Karpas-422 (cell line): ENCODE data around the gene KMT2C. TPM values are rescaled to one million over a fixed set of nuclear protein-coding genes. Genes with fewer than 3 reads are reported as not detected.
A peak's percentile ranks its signal among the peaks of the same experiment; 100 is the strongest.
"Not testable (repeated sequence)": the region's sequence is repeated elsewhere in the genome, so short reads cannot be mapped to it uniquely, and the experiment has no call there.

Experiments used
- DNase-seq: peaks from one replicate; pipeline ENCODE4 v3.0.0-alpha.2; 2015
- H2AFZ ChIP-seq: fragments of 200-600 bp; sonication (generic); 2 replicates; pipeline ENCODE4 v1.6.1; 2014; ENCODE audit warnings: antibody characterized with exemption, low read length, mixed read lengths
- H3K27ac ChIP-seq: fragments of 200-600 bp; sonication (generic); 2 replicates; pipeline ENCODE4 v1.5.1; 2014; ENCODE audit warnings: mild to moderate bottlenecking, low read length, moderate library complexity
- H3K27me3 ChIP-seq: fragments of 200-600 bp; sonication (generic); 2 replicates; pipeline ENCODE4 v1.6.1; 2014; ENCODE audit warnings: low read length, mixed read lengths
- H3K36me3 ChIP-seq: fragments of 200-600 bp; sonication (generic); 2 replicates; pipeline ENCODE4 v1.6.1; 2014; ENCODE audit warnings: low read length, mixed read lengths; ENCODE audit not compliant: insufficient read depth
- H3K4me1 ChIP-seq: fragments of 200-600 bp; sonication (generic); 2 replicates; pipeline ENCODE4 v1.6.1; 2014; ENCODE audit warnings: mild to moderate bottlenecking, low read length, mixed read lengths
- H3K4me2 ChIP-seq: fragments of 200-600 bp; sonication (generic); 2 replicates; pipeline ENCODE4 v1.6.1; 2014; ENCODE audit warnings: low read length, low read depth, mild to moderate bottlenecking; ENCODE audit not compliant: poor library complexity, severe bottlenecking
- H3K4me3 ChIP-seq: fragments of 200-600 bp; sonication (generic); 2 replicates; pipeline ENCODE4 v1.5.1; 2014; ENCODE audit warnings: mild to moderate bottlenecking, antibody characterized with exemption, low read length, mixed read lengths
- H3K79me2 ChIP-seq: fragments of 200-600 bp; sonication (generic); 2 replicates; pipeline ENCODE4 v1.6.1; 2014; ENCODE audit warnings: mild to moderate bottlenecking, low read length, mixed read lengths
- H3K9ac ChIP-seq: fragments of 200-600 bp; sonication (generic); 2 replicates; pipeline ENCODE4 v1.6.0; 2014; ENCODE audit warnings: low read length
- H3K9me2 ChIP-seq: fragments of 200-600 bp; sonication (generic), shearing (Covaris generic); replicated peaks from 2 replicates; pipeline ENCODE4 v1.6.0; 2014; ENCODE audit warnings: mild to moderate bottlenecking, low read length, moderate library complexity; ENCODE audit not compliant: insufficient read depth
- H3K9me3 ChIP-seq: fragments of 300-700, 200-600 bp; sonication (generic); 2 replicates; pipeline ENCODE4 v1.6.1; 2014; ENCODE audit warnings: low read length, mixed read lengths
- H4K20me1 ChIP-seq: fragments of 200-600 bp; sonication (generic); 2 replicates; pipeline ENCODE4 v1.6.1; 2014; ENCODE audit warnings: mild to moderate bottlenecking, antibody characterized with exemption, low read length, low read depth; ENCODE audit not compliant: insufficient read depth
- total RNA-seq: library from RNA; depleted of rRNA; stranded (reverse); fragments of >200 nt; shearing (Covaris generic); gene quantifications from 2 replicates; pipeline ENCODE4 v1.2.3, GENCODE V29; 2014; ENCODE audit warnings: low replicate concordance

The KMT2C gene
- total RNA-seq, 1 experiment from 2014 or later = 70.7 TPM

DNA sequence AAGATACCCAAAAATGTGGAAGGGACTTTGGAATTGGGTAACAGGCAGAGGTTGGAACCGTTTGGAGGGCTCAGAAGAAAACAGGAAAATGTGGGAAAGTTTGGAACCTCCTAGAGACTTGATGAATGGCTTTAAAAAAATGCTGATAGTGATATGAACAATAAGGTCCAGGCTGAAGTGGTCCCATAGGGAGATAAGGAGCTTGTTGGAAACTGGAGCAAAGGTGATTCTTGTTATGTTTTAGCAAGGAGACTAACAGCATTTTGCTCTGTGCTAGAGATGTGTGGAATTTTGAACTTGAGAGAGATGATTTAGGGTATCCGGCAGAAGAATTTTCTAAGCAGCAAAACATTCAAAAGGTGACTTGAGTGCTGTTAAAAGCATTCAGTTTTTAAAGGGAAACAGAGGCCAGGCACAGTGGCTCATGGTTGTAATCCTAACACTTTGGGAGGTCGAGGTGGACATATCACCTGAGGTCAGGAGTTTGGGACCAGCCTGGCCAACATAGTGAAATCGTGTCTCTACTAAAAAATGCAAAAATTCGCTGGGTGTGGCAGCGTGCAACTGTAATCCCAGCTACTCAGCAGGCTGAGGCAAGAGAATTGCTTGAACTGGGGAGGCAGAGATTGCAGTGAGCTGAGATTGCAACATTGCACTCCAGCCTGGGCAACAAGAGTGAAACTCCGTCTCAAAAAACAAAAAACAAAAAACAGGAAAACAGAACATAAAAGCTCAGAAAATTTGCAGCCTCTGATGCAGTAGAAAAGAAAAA, 34.6 kb upstream of the KMT2C start:
- not testable (repeated sequence) for H3K4me1 ChIP-seq, H3K79me2 ChIP-seq, H4K20me1 ChIP-seq, H3K9me2 ChIP-seq, H3K27ac ChIP-seq, H2AFZ ChIP-seq, H3K4me3 ChIP-seq, H3K36me3 ChIP-seq, H3K4me2 ChIP-seq, H3K27me3 ChIP-seq, H3K9me3 ChIP-seq, H3K9ac ChIP-seq
- DNase-seq = peak; percentile 19

DNA sequence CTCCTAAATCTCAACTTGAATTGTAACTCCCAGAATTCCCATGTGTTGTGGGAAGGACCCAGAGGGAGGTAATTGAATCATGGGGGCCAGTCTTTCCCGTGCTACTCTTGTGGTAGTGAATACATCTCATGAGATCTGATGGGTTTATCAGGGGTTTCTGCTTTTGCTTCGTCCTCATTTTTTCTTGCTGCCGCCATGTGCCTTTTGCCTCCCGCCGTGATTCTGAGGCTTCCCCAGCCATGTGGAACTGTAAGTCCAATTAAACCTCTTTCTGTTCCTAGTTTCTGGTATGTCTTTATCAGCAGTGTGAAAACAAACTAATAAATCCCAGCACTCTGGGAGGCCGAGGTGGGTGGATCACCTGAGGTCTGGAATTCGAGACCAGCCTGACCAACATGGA, 33.8 kb upstream of the KMT2C start:
- H3K4me1 ChIP-seq, H3K9me3 ChIP-seq, DNase-seq, H3K27ac ChIP-seq, H3K4me2 ChIP-seq, H3K79me2 ChIP-seq, H2AFZ ChIP-seq, H3K9me2 ChIP-seq, H3K4me3 ChIP-seq, H3K27me3 ChIP-seq, H3K36me3 ChIP-seq, H3K9ac ChIP-seq, H4K20me1 ChIP-seq: not testable (repeated sequence)

DNA sequence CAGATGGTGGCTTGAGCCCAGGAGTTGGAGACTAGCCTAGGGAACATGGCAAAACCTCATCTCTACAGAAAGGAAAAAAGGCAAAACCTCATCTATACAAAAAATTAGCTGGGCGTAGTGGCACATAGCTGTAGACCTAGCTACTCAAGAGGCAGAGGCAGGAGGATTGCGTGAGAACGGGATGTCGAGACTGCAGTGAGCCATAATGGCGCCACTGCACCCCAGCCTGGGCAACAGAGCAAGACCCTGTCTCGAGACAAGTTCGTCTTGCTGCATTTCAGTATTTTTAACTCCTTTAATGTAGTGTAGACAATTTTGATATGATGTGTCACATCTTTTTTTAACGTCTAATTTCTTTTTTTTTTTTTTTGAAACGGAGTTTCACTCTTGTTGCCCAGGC, 31.4 kb upstream of the KMT2C start:
- no peaks in the 10 kb centered on the region for H3K9me3 ChIP-seq
- H3K27ac ChIP-seq = no peak overlapping the region
- peaks cover 11% of the 10 kb centered on the region for H3K4me1 ChIP-seq
- H3K4me2 ChIP-seq = no peak overlapping the region
- no peak for DNase-seq
- no peaks in the 10 kb centered on the region for H3K9me2 ChIP-seq
- no peaks in the 10 kb centered on the region for H3K27me3 ChIP-seq
- peaks cover 3% of the 10 kb centered on the region; the same call in 1 of the 2 replicates for H3K79me2 ChIP-seq
- no peak overlapping the region for H2AFZ ChIP-seq
- no peak overlapping the region for H3K9ac ChIP-seq
- no peaks in the 10 kb centered on the region for H3K36me3 ChIP-seq
- H3K4me3 ChIP-seq = no peak overlapping the region
- H4K20me1 ChIP-seq = no peaks in the 10 kb centered on the region

DNA sequence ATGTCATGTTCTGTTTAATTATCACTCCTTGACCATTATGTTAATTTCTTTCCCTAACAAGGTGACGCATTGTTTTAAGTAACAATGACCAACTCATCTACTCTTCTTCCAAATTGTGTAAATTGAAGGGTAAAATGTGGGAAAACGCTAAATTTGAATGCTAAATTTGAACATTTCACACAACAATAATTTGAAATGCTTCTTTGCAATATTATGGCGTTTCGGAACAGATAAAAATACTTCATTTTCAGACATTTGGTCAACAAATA, 29.2 kb upstream of the KMT2C start:
- Histone ChIP-seq H3K4me2 (peak overlapping the region; percentile 93), H3K9ac (peak overlapping the region; percentile 90), H3K27ac (no peak overlapping the region)

DNA sequence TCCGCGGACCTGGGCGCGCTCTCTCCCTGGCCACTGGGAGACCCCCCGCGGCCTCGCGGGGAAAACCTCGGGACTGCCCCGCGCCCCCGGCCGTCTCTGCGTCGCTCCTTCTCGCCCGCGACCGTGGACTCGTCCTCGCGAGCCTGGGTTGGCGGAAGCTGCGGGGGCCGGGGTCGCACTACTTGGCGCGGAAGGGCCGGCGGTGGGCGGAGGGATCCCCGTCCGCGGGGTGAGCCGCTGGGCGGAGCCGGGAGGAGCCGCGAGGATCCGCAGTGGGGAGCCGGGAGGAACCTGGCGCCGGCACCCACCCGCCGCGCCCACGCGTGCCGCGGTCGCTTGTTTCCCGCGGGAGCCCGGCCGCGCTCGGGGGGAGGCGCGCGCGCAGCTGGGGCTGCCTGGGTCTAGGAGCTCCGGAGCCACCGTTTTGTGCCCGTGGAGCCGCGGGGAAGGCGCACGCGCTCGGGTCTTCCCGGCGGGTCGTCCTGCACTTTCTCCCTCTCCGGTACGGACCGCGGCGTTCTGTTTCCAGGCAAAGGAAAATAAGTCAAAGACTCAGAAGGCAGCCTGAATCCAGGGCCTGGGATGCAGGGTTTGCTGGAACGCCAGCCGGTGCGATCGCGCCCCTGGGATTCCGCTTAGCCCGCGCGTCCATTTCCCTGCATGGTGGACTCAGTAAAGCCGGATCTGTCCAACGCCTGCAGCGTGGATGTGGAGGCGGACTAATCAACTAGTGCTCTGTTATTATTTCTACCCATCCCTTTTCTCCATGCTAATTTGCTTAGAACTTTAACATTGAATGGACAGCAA, 28.7 kb upstream of the KMT2C start:
- Histone ChIP-seq H3K4me2 (peak overlapping the region; percentile 93), H2AFZ (peak overlapping the region; percentile 84; the same call in 1 of the 2 replicates), H3K9ac (peak overlapping the region; percentile 90), H3K4me3 (peak overlapping the region; percentile 84), H3K4me1 (peaks cover 11% of the 10 kb centered on the region), H3K9me2 (no peaks in the 10 kb centered on the region), H3K27ac (peak overlapping the region; percentile 71), H3K36me3 (no peaks in the 10 kb centered on the region), H3K27me3 (no peaks in the 10 kb centered on the region), H4K20me1 (no peaks in the 10 kb centered on the region), H3K79me2 (peaks cover 3% of the 10 kb centered on the region; the same call in 1 of the 2 replicates), H3K9me3 (no peaks in the 10 kb centered on the region)
- DNase-seq = peak; percentile 91

More for the DNA sequence above, 29.2 kb upstream of the KMT2C start:
- DNase-seq = no peak
- Histone ChIP-seq H3K36me3 (no peaks in the 10 kb centered on the region), H4K20me1 (no peaks in the 10 kb centered on the region), H3K9me3 (no peaks in the 10 kb centered on the region), H3K4me3 (peak overlapping the region; percentile 84), H3K79me2 (peaks cover 3% of the 10 kb centered on the region; the same call in 1 of the 2 replicates), H3K27me3 (no peaks in the 10 kb centered on the region), H3K4me1 (peaks cover 11% of the 10 kb centered on the region), H2AFZ (peak overlapping the region; percentile 84; the same call in 1 of the 2 replicates), H3K9me2 (no peaks in the 10 kb centered on the region)

DNA sequence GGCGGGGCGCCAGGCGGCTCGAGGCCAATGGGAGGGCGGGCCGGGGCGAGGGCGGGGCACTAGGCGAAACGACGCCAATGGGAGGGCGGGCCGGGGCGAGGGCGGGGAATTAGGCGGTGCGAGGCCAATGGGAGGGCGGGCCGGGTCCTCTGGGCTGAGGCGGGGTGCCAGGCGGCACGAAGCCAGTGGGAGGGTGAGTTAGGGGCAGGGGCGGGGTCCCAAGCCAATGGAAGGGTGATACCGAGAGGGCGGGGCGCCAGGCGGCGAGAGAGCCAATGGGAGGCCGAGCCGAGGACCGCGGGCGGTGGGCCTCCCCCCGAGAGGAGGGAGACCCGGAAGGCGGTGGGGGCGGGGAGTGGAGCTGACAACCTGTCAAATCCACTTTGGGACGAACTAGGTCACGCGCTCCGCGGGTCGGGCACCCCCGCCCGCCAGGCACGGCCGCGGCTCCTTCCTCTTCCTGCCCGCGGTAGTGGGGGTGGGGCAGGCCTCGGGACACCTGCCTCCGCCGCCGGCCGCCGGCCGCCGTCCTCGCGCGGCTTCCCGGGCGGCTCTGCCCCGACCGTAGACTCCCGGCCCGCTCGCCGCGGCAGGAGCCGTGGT, 28.0 kb upstream of the KMT2C start:
- peak overlapping the region; percentile 84; the same call in 1 of the 2 replicates for H2AFZ ChIP-seq
- H3K4me3 ChIP-seq = peak overlapping the region; percentile 84

DNA sequence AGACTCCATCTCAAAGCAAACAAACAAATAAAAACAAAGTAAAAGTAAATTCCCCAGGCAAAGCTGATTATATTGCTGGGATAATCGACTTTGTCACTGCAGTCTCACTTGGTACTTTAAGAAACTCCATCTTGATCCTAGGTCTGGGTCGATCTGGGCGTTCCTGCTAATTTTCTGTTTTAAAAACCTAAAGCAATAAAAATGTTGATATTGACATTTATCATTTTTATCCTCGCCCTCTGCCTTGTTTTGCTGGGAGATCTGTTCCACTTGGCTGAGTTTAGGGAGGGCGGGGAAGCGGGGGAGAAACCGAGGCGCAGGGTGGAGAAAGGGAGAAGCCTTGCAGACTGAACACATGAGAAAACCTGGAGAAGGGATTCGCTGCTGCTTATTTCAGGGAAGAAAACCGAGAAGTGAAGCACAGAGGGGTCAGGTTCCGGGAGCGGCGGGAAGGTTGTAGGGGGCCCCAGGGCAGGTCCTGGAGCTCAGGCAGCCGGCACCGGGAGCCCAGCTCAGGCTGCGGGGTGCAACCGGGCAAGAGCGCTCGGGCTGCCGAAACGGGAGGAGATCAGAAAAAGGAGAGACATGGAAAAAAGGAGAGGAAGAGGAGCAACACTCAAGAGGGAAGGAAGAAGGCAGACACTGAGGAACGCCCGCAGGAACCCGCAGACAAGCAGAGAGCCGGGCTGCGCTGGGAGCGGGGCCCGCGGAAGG, 27.3 kb upstream of the KMT2C start:
- Histone ChIP-seq H3K36me3 (no peaks in the 10 kb centered on the region), H3K9me2 (no peaks in the 10 kb centered on the region), H3K9ac (peak overlapping the region; percentile 74), H3K4me3 (peak overlapping the region; percentile 75), H4K20me1 (no peaks in the 10 kb centered on the region), H3K4me1 (peaks cover 11% of the 10 kb centered on the region), H3K9me3 (no peaks in the 10 kb centered on the region), H3K27ac (no peak overlapping the region), H2AFZ (peak overlapping the region; percentile 45; the same call in 1 of the 2 replicates), H3K4me2 (peak overlapping the region; percentile 96), H3K27me3 (no peaks in the 10 kb centered on the region), H3K79me2 (peaks cover 3% of the 10 kb centered on the region; the same call in 1 of the 2 replicates)
- DNase-seq = peak; percentile 41

More for the DNA sequence above, 28.0 kb upstream of the KMT2C start:
- H3K9me2 ChIP-seq = no peaks in the 10 kb centered on the region
- H3K9me3 ChIP-seq = no peaks in the 10 kb centered on the region
- H3K36me3 ChIP-seq = no peaks in the 10 kb centered on the region
- H3K27ac ChIP-seq = peak overlapping the region; percentile 71
- H3K4me1 ChIP-seq = peaks cover 11% of the 10 kb centered on the region
- DNase-seq = peak; percentile 100
- peak overlapping the region; percentile 90 for H3K9ac ChIP-seq
- H3K4me2 ChIP-seq = peak overlapping the region; percentile 93
- H3K27me3 ChIP-seq = no peaks in the 10 kb centered on the region
- no peaks in the 10 kb centered on the region for H4K20me1 ChIP-seq
- H3K79me2 ChIP-seq = peaks cover 3% of the 10 kb centered on the region; the same call in 1 of the 2 replicates
